Vagina (tissue), 2 donors: ENCODE results near the gene ZFP62.

Experiments used
- POLR2A ChIP-seq, 2 donors: fragments of 450-650 bp; IDR thresholded peaks; one replicate each; pipeline ENCODE4 v1.6.1; 2017; ENCODE audit warnings: antibody characterized with exemption in 2 of 2, mild to moderate bottlenecking in 2 of 2, moderate library complexity in 2 of 2
- POLR2AphosphoS5 ChIP-seq, 2 donors: sonication (generic); formaldehyde crosslinking; IDR thresholded peaks; one replicate each; pipeline ENCODE4 v1.9.0; 2017; ENCODE audit warnings: antibody characterized with exemption in 2 of 2, mild to moderate bottlenecking in 2 of 2, low read depth in 1 of 2; ENCODE audit not compliant: insufficient read depth in 1 of 2
- TF ChIP-seq, protein P1 (sequence below), 3 experiments: fragments of 450-650 bp in 2 of 3; fragments of 200-600 bp in 1 of 3; sonication (generic) in 1 of 3; IDR thresholded peaks; one replicate each; pipeline ENCODE4 v1.5.1; 2017 to 2019; ENCODE audit warnings: antibody characterized with exemption in 3 of 3, mild to moderate bottlenecking in 2 of 3, moderate library complexity in 2 of 3

- TF ChIP-seq, protein P1, sequence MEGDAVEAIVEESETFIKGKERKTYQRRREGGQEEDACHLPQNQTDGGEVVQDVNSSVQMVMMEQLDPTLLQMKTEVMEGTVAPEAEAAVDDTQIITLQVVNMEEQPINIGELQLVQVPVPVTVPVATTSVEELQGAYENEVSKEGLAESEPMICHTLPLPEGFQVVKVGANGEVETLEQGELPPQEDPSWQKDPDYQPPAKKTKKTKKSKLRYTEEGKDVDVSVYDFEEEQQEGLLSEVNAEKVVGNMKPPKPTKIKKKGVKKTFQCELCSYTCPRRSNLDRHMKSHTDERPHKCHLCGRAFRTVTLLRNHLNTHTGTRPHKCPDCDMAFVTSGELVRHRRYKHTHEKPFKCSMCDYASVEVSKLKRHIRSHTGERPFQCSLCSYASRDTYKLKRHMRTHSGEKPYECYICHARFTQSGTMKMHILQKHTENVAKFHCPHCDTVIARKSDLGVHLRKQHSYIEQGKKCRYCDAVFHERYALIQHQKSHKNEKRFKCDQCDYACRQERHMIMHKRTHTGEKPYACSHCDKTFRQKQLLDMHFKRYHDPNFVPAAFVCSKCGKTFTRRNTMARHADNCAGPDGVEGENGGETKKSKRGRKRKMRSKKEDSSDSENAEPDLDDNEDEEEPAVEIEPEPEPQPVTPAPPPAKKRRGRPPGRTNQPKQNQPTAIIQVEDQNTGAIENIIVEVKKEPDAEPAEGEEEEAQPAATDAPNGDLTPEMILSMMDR (IDR thresholded peaks at IDR 0.05), result no peak
- TF ChIP-seq POLR2AphosphoS5 (IDR thresholded peaks at IDR 0.05; ENCODE audit: insufficient read depth in 1 of 2, low read depth in 1 of 2) (no peak), POLR2A (IDR thresholded peaks at IDR 0.05) (no peak)
Measured at GRCh38 chr5:180837478-180837877, 23.6 kb downstream of the ZFP62 start.
